GM12878 (cell line): ENCODE data around the gene PLXNB3. TPM values are rescaled to one million over a fixed set of nuclear protein-coding genes. Genes with fewer than 3 reads are reported as not detected.
A peak's percentile ranks its signal among the peaks of the same experiment; 100 is the strongest.

Experiments used
- BCL3 ChIP-seq: IDR thresholded peaks from 2 replicates; pipeline ENCODE4 v1.6.1; 2011; ENCODE audit warnings: borderline replicate concordance, low read depth, mild to moderate bottlenecking, moderate library complexity, low read length; ENCODE audit not compliant: insufficient read depth, poor library complexity, severe bottlenecking
- BMI1 ChIP-seq: fragments of 450-650 bp; IDR thresholded peaks from 2 replicates; pipeline ENCODE4 v1.6.1; 2016; ENCODE audit warnings: mild to moderate bottlenecking, moderate library complexity, borderline replicate concordance
- CBFB ChIP-seq: IDR thresholded peaks from 2 replicates; pipeline ENCODE4 v1.6.1; 2016; ENCODE audit warnings: antibody characterized with exemption, low read depth
- CTCF ChIP-seq, 3 experiments: IDR thresholded peaks in 2 of 3; conservative IDR thresholded peaks in 1 of 3; 2 replicates each; pipeline ENCODE4 v1.5.1; 2011; ENCODE audit warnings: low read depth in 3 of 3, low read length in 3 of 3, mild to moderate bottlenecking in 3 of 3, control low read depth in 2 of 3, moderate library complexity in 2 of 3, inconsistent platforms in 1 of 3, mixed read lengths in 1 of 3; ENCODE audit not compliant: control insufficient read depth in 2 of 3, insufficient read depth in 1 of 3; ENCODE audit errors: extremely low read depth in 1 of 3
- FOXM1 ChIP-seq: IDR thresholded peaks from 2 replicates; pipeline ENCODE4 v1.6.1; 2012; ENCODE audit warnings: low read depth, mild to moderate bottlenecking, inconsistent platforms, low read length, moderate library complexity
- MTA2 ChIP-seq: fragments of 450-650 bp; IDR thresholded peaks from 2 replicates; pipeline ENCODE4 v1.6.1; 2016; ENCODE audit warnings: low read depth, mild to moderate bottlenecking, moderate library complexity
- NBN ChIP-seq: fragments of 450-650 bp; IDR thresholded peaks from 2 replicates; pipeline ENCODE4 v1.6.1; 2016
- NR2F1 ChIP-seq: fragments of 450-650 bp; conservative IDR thresholded peaks from 2 replicates; pipeline ENCODE4 v1.6.1; 2017; ENCODE audit warnings: mild to moderate bottlenecking
- SUPT20H ChIP-seq: IDR thresholded peaks from 2 replicates; pipeline ENCODE4 v1.6.1; 2011; ENCODE audit warnings: low read depth, mild to moderate bottlenecking, low read length, moderate library complexity, borderline replicate concordance; ENCODE audit not compliant: control insufficient read depth
- TAF1 ChIP-seq: IDR thresholded peaks from 2 replicates; pipeline ENCODE4 v1.6.1; 2011; ENCODE audit warnings: mild to moderate bottlenecking, low read depth, low read length, borderline replicate concordance
- YBX1 ChIP-seq: fragments of 450-650 bp; IDR thresholded peaks from 2 replicates; pipeline ENCODE4 v1.6.1; 2016; ENCODE audit warnings: antibody characterized with exemption
- YY1 ChIP-seq: IDR thresholded peaks from 2 replicates; pipeline ENCODE4 v1.6.1; 2011; ENCODE audit warnings: low read depth, mild to moderate bottlenecking, low read length
- polyA plus RNA-seq, 11 experiments: library from polyadenylated mRNA; depleted of rRNA in 4 of 11; unstranded in 6 of 11; stranded (reverse) in 5 of 11; fragments of >200 nt; fragmentation: Nextera tagmentation in 4 of 11; fragmentation: Illumina TruSeq in 1 of 11; extraction: Ambion mirVana in 4 of 11; extraction: Trizol in 1 of 11; gene quantifications; 1 replicate in 1 of 11; 2 replicates in 10 of 11; pipeline versions ENCODE4 v1.2.1 to v1.2.3, GENCODE V29; 2011 to 2016; ENCODE audit warnings: inconsistent platforms in 2 of 11, missing spikeins in 2 of 11, low read depth in 1 of 11
- total RNA-seq, 4 experiments: library from RNA; depleted of rRNA in 3 of 4; stranded (reverse); fragments of >200 nt in 3 of 4; fragmentation: Illumina TruSeq in 1 of 4; extraction: Trizol in 1 of 4; gene quantifications; 2 replicates each; pipeline versions ENCODE4 v1.2.1 to v1.2.3, GENCODE V29; 2013 to 2021
- TF ChIP-seq, protein P1 (sequence below): fragments of 450-650 bp; formaldehyde crosslinking; IDR thresholded peaks from 2 replicates; pipeline ENCODE4 v1.4.0; 2022; ENCODE audit warnings: mild to moderate bottlenecking, moderate library complexity

Gene PLXNB3
- total and polyA plus RNA-seq, 10 of the 15 experiments (the other 5 are each of a cell fraction or from before 2014, with no cell fraction given), result 0.06 to 0.68 (median 0.19) TPM; not detected in 4

DNA sequence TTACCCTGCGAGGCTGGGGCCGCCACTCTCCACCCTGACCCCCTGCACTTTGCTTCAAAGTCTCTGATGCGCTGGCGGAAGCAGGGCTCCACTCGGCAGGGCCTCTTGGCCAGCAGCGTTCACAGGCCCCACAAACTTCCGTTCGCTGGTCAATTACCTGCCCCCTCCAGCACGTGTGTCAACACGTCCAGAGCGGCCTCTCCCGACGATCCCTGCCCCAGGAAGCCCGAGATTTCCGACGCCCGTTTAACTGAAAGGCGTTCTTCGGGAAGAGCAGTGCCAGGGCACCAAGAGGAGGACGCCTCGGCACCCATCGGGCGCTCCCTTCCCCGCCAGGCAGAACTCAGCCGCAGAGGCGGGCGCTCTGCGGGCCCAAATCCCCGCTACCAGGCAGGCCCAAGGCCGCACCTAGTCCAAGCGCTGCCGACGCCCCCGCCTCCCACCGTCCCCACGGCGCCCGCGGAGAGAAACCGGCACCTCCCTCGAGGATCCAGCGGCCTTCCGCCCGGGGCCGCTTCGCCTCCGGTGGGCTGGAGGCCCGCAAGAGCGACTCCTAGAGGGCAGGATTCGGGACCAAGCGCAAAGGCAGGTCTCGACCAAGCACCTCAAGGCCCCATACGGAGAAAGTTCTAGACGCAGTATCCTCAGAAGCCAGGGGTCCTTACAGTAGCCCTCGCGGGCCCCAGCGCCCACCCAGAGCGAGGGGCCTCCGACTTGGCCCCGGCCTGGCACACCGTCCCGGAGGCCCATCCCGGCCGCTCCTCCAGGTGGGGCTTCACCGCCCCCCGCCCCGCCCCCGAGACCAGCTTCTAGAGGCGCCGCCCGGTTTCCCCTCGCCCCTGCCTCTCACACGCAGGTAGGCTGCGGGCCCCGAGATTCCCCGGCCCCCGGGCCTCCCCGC lies 40.4 kb upstream of the PLXNB3 start (continued):
- TF ChIP-seq NBN (no peak), CBFB (no peak), YY1 (0 out of 2 replicates have a peak, but pooled peaks have one; percentile 14), NR2F1 (no peak; the same call in 1 of the 2 replicates), BMI1 (no peak), SUPT20H (no peak), CTCF (IDR thresholded peaks at IDR 0.05 in 2 of 3, conservative IDR thresholded peaks at IDR 0.05 in 1 of 3; ENCODE audit: control insufficient read depth in 2 of 3, extremely low read depth in 1 of 3, insufficient read depth in 1 of 3, low read depth in 3 of 3, low read length in 3 of 3) (peak; percentile 36 to 48 (median 42); a peak in 4 of 6 replicates), MTA2 (no peak), YBX1 (no peak), BCL3 (no peak), TAF1 (no peak), FOXM1 (no peak)
- TF ChIP-seq, protein P1, sequence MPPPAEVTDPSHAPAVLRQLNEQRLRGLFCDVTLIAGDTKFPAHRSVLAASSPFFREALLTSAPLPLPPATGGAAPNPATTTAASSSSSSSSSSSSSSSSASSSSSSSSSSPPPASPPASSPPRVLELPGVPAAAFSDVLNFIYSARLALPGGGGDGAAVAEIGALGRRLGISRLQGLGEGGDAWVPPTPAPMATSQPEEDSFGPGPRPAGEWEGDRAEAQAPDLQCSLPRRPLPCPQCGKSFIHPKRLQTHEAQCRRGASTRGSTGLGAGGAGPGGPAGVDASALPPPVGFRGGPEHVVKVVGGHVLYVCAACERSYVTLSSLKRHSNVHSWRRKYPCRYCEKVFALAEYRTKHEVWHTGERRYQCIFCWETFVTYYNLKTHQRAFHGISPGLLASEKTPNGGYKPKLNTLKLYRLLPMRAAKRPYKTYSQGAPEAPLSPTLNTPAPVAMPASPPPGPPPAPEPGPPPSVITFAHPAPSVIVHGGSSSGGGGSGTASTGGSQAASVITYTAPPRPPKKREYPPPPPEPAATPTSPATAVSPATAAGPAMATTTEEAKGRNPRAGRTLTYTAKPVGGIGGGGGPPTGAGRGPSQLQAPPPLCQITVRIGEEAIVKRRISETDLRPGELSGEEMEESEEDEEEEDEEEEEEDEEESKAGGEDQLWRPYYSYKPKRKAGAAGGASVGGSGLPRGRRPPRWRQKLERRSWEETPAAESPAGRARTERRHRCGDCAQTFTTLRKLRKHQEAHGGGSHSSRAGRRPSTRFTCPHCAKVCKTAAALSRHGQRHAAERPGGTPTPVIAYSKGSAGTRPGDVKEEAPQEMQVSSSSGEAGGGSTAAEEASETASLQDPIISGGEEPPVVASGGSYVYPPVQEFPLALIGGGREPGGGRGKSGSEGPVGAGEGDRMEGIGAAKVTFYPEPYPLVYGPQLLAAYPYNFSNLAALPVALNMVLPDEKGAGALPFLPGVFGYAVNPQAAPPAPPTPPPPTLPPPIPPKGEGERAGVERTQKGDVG (CRISPR knock-in tag), result no peak
